HCT116 (cell line): ENCODE data around the gene YBX3.

Experiments
- CEBPB ChIP-seq: IDR thresholded peaks from 2 replicates; pipeline ENCODE4 v1.6.1; 2012; ENCODE audit warnings: low read depth
- EGR1 ChIP-seq: IDR thresholded peaks from 2 replicates; pipeline ENCODE4 v1.6.1; 2012; ENCODE audit warnings: low read depth
- EZH2 ChIP-seq: fragments of 200-600 bp; sonication (generic); IDR thresholded peaks from 2 replicates; pipeline ENCODE4 v1.6.1; 2017; ENCODE audit warnings: antibody characterized with exemption, mixed run types
- FOSL1 ChIP-seq: IDR thresholded peaks from 2 replicates; pipeline ENCODE4 v1.6.1; 2012; ENCODE audit warnings: low read depth
- POLR2A ChIP-seq: IDR thresholded peaks from 2 replicates; pipeline ENCODE4 v1.7.0; 2011; ENCODE audit warnings: borderline replicate concordance; ENCODE audit not compliant: insufficient read depth, insufficient read length; ENCODE audit errors: extremely low read depth
- POLR2AphosphoS5 ChIP-seq: IDR thresholded peaks from 2 replicates; pipeline ENCODE4 v1.6.1; 2011; ENCODE audit warnings: mild to moderate bottlenecking, low read depth, low read length, moderate library complexity
- RAD21 ChIP-seq: IDR thresholded peaks from 2 replicates; pipeline ENCODE4 v1.6.1; 2012; ENCODE audit warnings: low read depth, mild to moderate bottlenecking
- SRF ChIP-seq: IDR thresholded peaks from 2 replicates; pipeline ENCODE4 v1.6.1; 2012; ENCODE audit warnings: low read depth
- TF ChIP-seq, protein P1 (sequence below), 3 experiments: fragments of 200-600 bp in 1 of 3; sonication (generic) in 1 of 3; IDR thresholded peaks in 2 of 3; conservative IDR thresholded peaks in 1 of 3; 2 replicates each; pipeline ENCODE4 v1.5.1; 2012 to 2017; ENCODE audit warnings: low read depth in 2 of 3, low read length in 2 of 3, antibody characterized with exemption in 1 of 3, borderline replicate concordance in 1 of 3, control low read depth in 1 of 3, mild to moderate bottlenecking in 1 of 3, mixed read lengths in 1 of 3, mixed run types in 1 of 3, moderate library complexity in 1 of 3; ENCODE audit not compliant: insufficient read depth in 1 of 3
- TF ChIP-seq, protein P2 (sequence below): IDR thresholded peaks from 2 replicates; pipeline ENCODE4 v1.6.1; 2012
- TF ChIP-seq, protein P3 (sequence below): IDR thresholded peaks from 2 replicates; pipeline ENCODE4 v1.6.1; 2011; ENCODE audit warnings: mild to moderate bottlenecking, low read length, moderate library complexity; ENCODE audit not compliant: insufficient replicate concordance; ENCODE audit errors: extremely low read depth
- TF ChIP-seq, protein P4 (sequence below): IDR thresholded peaks from 2 replicates; pipeline ENCODE4 v1.6.1; 2012

DNA sequence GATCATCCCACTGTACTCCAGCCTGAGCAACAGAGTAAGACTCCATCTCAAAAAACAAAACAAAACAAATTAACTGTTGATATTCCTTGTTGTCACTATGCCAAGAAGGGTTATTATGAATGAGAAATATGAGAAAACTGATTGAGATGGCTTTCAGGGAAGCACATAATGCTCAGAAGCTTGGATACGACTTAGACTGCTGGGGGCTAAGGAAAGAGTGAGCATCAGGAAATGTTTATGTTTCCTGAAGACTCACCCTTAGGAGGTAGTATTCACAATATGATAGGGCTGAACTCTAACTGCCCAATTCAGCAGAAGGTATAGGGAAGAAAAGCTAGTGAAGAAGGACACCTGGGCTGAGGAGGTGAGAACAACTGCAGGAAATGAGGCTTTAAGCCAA, 55.5 kb downstream of the YBX3 start:
- TF ChIP-seq, protein P1, sequence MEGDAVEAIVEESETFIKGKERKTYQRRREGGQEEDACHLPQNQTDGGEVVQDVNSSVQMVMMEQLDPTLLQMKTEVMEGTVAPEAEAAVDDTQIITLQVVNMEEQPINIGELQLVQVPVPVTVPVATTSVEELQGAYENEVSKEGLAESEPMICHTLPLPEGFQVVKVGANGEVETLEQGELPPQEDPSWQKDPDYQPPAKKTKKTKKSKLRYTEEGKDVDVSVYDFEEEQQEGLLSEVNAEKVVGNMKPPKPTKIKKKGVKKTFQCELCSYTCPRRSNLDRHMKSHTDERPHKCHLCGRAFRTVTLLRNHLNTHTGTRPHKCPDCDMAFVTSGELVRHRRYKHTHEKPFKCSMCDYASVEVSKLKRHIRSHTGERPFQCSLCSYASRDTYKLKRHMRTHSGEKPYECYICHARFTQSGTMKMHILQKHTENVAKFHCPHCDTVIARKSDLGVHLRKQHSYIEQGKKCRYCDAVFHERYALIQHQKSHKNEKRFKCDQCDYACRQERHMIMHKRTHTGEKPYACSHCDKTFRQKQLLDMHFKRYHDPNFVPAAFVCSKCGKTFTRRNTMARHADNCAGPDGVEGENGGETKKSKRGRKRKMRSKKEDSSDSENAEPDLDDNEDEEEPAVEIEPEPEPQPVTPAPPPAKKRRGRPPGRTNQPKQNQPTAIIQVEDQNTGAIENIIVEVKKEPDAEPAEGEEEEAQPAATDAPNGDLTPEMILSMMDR (IDR thresholded peaks at IDR 0.05 in 2 of 3, conservative IDR thresholded peaks at IDR 0.05 in 1 of 3; ENCODE audit: borderline replicate concordance in 1 of 3, insufficient read depth in 1 of 3, low read depth in 2 of 3, low read length in 2 of 3), result no peak
- TF ChIP-seq POLR2A (no peak), POLR2AphosphoS5 (no peak), EZH2 (no peak), RAD21 (no peak), CEBPB (no peak), FOSL1 (no peak), SRF (no peak), EGR1 (no peak)
- TF ChIP-seq, protein P2, sequence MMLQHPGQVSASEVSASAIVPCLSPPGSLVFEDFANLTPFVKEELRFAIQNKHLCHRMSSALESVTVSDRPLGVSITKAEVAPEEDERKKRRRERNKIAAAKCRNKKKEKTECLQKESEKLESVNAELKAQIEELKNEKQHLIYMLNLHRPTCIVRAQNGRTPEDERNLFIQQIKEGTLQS, result no peak
- TF ChIP-seq, protein P3, sequence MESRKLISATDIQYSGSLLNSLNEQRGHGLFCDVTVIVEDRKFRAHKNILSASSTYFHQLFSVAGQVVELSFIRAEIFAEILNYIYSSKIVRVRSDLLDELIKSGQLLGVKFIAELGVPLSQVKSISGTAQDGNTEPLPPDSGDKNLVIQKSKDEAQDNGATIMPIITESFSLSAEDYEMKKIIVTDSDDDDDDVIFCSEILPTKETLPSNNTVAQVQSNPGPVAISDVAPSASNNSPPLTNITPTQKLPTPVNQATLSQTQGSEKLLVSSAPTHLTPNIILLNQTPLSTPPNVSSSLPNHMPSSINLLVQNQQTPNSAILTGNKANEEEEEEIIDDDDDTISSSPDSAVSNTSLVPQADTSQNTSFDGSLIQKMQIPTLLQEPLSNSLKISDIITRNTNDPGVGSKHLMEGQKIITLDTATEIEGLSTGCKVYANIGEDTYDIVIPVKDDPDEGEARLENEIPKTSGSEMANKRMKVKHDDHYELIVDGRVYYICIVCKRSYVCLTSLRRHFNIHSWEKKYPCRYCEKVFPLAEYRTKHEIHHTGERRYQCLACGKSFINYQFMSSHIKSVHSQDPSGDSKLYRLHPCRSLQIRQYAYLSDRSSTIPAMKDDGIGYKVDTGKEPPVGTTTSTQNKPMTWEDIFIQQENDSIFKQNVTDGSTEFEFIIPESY, result no peak
- TF ChIP-seq, protein P4, sequence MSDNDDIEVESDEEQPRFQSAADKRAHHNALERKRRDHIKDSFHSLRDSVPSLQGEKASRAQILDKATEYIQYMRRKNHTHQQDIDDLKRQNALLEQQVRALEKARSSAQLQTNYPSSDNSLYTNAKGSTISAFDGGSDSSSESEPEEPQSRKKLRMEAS, result no peak
